H9 (cell line): ENCODE measurements around the gene MUC15. TPM values are rescaled to one million over a fixed set of nuclear protein-coding genes. Genes with fewer than 3 reads are reported as not detected.

Source experiments
- DNase-seq: peaks from one replicate; pipeline ENCODE4 v3.0.0-alpha.2; 2017
- H2AFZ ChIP-seq: one replicate; pipeline ENCODE4 v1.6.1; 2013; ENCODE audit warnings: mild to moderate bottlenecking, low read length, control low read depth, moderate library complexity
- H2AK5ac ChIP-seq: 2 replicates; pipeline ENCODE4 v1.6.1; 2013; ENCODE audit warnings: low read length, control low read depth, mixed read lengths; ENCODE audit not compliant: insufficient read length
- H2BK120ac ChIP-seq: one replicate; pipeline ENCODE4 v1.6.1; 2013; ENCODE audit warnings: low read depth, mild to moderate bottlenecking, low read length, control low read depth, inconsistent platforms; ENCODE audit not compliant: poor library complexity, severe bottlenecking
- H2BK12ac ChIP-seq: 2 replicates; pipeline ENCODE4 v1.6.1; 2013; ENCODE audit warnings: low read length, control low read depth, mixed read lengths, low read depth; ENCODE audit not compliant: insufficient read length
- H2BK15ac ChIP-seq: 2 replicates; pipeline ENCODE4 v1.6.1; 2013; ENCODE audit warnings: low read depth, low read length, control low read depth
- H2BK20ac ChIP-seq: one replicate; pipeline ENCODE4 v1.6.1; 2013; ENCODE audit warnings: low read depth, mild to moderate bottlenecking, low read length, control low read depth, inconsistent platforms; ENCODE audit not compliant: poor library complexity, severe bottlenecking
- H2BK5ac ChIP-seq: 2 replicates; pipeline ENCODE4 v1.6.1; 2013; ENCODE audit warnings: low read length, control low read depth, mixed read lengths; ENCODE audit not compliant: insufficient read length
- H3K14ac ChIP-seq: 2 replicates; pipeline ENCODE4 v1.6.1; 2013; ENCODE audit warnings: low read length, control low read depth; ENCODE audit not compliant: insufficient read depth
- H3K18ac ChIP-seq: 2 replicates; pipeline ENCODE4 v1.6.1; 2013; ENCODE audit warnings: low read depth, mild to moderate bottlenecking, mixed read lengths, low read length, control low read depth; ENCODE audit not compliant: insufficient read length
- H3K23ac ChIP-seq: 2 replicates; pipeline ENCODE4 v1.6.1; 2013; ENCODE audit warnings: low read length, control low read depth, mixed read lengths, low read depth; ENCODE audit not compliant: insufficient read length
- H3K23me2 ChIP-seq: 2 replicates; pipeline ENCODE4 v1.6.1; 2013; ENCODE audit warnings: low read depth, mild to moderate bottlenecking, mixed read lengths, low read length, control low read depth; ENCODE audit not compliant: insufficient read length, poor library complexity, severe bottlenecking
- H3K27ac ChIP-seq: 2 replicates; pipeline ENCODE4 v1.5.1; 2013; ENCODE audit warnings: low read length, control low read depth, mixed read lengths, low read depth; ENCODE audit not compliant: insufficient read length
- H3K27me3 ChIP-seq: 2 replicates; pipeline ENCODE4 v1.6.1; 2013; ENCODE audit warnings: low read length, control low read depth, inconsistent platforms; ENCODE audit not compliant: insufficient read depth
- H3K4ac ChIP-seq: 2 replicates; pipeline ENCODE4 v1.6.1; 2013; ENCODE audit warnings: low read depth, mild to moderate bottlenecking, control low read depth, inconsistent platforms, low read length, moderate library complexity
- H3K4me1 ChIP-seq: 2 replicates; pipeline ENCODE4 v1.6.1; 2013; ENCODE audit warnings: low read length, control low read depth, inconsistent platforms; ENCODE audit not compliant: insufficient read depth
- H3K4me2 ChIP-seq: 2 replicates; pipeline ENCODE4 v1.6.1; 2013; ENCODE audit warnings: low read length, control low read depth, mixed read lengths; ENCODE audit not compliant: insufficient read length, insufficient read depth
- H3K56ac ChIP-seq: 2 replicates; pipeline ENCODE4 v1.6.1; 2013; ENCODE audit warnings: low read depth, mild to moderate bottlenecking, mixed read lengths, low read length, control low read depth; ENCODE audit not compliant: insufficient read length
- H3K79me1 ChIP-seq: 2 replicates; pipeline ENCODE4 v1.6.1; 2013; ENCODE audit warnings: low read depth, mild to moderate bottlenecking, moderate library complexity, low read length, control low read depth, inconsistent platforms; ENCODE audit not compliant: insufficient read depth, poor library complexity, severe bottlenecking
- H3K79me2 ChIP-seq: 2 replicates; pipeline ENCODE4 v1.6.1; 2013; ENCODE audit warnings: low read length, control low read depth, inconsistent platforms; ENCODE audit not compliant: insufficient read depth
- H3K9ac ChIP-seq: 2 replicates; pipeline ENCODE4 v1.6.1; 2013; ENCODE audit warnings: low read length, control low read depth, mixed read lengths; ENCODE audit not compliant: insufficient read length; ENCODE audit errors: extremely low read depth
- H3K9me3 ChIP-seq: one replicate; pipeline ENCODE4 v1.6.1; 2013; ENCODE audit warnings: low read depth, low read length, inconsistent platforms; ENCODE audit not compliant: control insufficient read depth
- H3T11ph ChIP-seq: one replicate; pipeline ENCODE4 v1.6.1; 2013; ENCODE audit warnings: mild to moderate bottlenecking, low read length, control low read depth, inconsistent platforms
- H4K20me1 ChIP-seq: one replicate; pipeline ENCODE4 v1.6.1; 2013; ENCODE audit not compliant: control insufficient read depth, insufficient read length, insufficient read depth
- H4K5ac ChIP-seq: 2 replicates; pipeline ENCODE4 v1.6.1; 2013; ENCODE audit warnings: low read depth, mild to moderate bottlenecking, mixed read lengths, low read length, control low read depth; ENCODE audit not compliant: insufficient read length
- H4K8ac ChIP-seq: replicated peaks from 2 replicates; pipeline ENCODE4 v1.6.1; 2013; ENCODE audit warnings: low read length, control low read depth, mixed read lengths, low read depth; ENCODE audit not compliant: insufficient read length
- H4K91ac ChIP-seq: 2 replicates; pipeline ENCODE4 v1.6.1; 2013; ENCODE audit warnings: low read depth, mild to moderate bottlenecking, moderate library complexity, mixed read lengths, low read length, control low read depth; ENCODE audit not compliant: insufficient read length
- H3K27ac Mint-ChIP-seq, 3 experiments: 2 replicates in 2 of 3; 3 replicates in 1 of 3; pipeline ENCODE4 v1.8.0; 2020 to 2021; ENCODE audit warnings: mixed read lengths in 3 of 3, mild to moderate bottlenecking in 1 of 3, moderate library complexity in 1 of 3
- H3K27me3 Mint-ChIP-seq: 2 replicates; pipeline ENCODE4 v1.8.0; 2021; ENCODE audit warnings: low read depth, mild to moderate bottlenecking, moderate library complexity, mixed read lengths
- H3K36me3 Mint-ChIP-seq, 3 experiments: 2 replicates in 2 of 3; 3 replicates in 1 of 3; pipeline ENCODE4 v1.8.0; 2020 to 2021; ENCODE audit warnings: low read depth in 3 of 3, mixed read lengths in 3 of 3; ENCODE audit not compliant: insufficient read depth in 1 of 3
- H3K4me1 Mint-ChIP-seq, 2 experiments: 2 replicates each; pipeline ENCODE4 v1.8.0; 2020; ENCODE audit warnings: mixed read lengths in 2 of 2
- H3K4me3 Mint-ChIP-seq, 2 experiments: 2 replicates in 1 of 2; 3 replicates in 1 of 2; pipeline ENCODE4 v1.8.0; 2020 to 2021; ENCODE audit warnings: mild to moderate bottlenecking in 2 of 2, mixed read lengths in 2 of 2, moderate library complexity in 1 of 2
- H3K9me3 Mint-ChIP-seq, 2 experiments: 2 replicates in 1 of 2; 3 replicates in 1 of 2; pipeline ENCODE4 v1.8.0; 2020; ENCODE audit warnings: mild to moderate bottlenecking in 2 of 2, mixed read lengths in 2 of 2, moderate library complexity in 1 of 2
- total RNA-seq: library from RNA; stranded (reverse); gene quantifications from 2 replicates; pipeline ENCODE4 v1.2.1, GENCODE V29; 2021
- TF ChIP-seq, protein P1 (sequence below): fragments of 200-600 bp; sonication (generic); conservative IDR thresholded peaks from 3 replicates; pipeline ENCODE4 v1.8.0; 2021; ENCODE audit warnings: antibody characterized with exemption, mild to moderate bottlenecking

MUC15 gene
- total RNA-seq, 1 experiment from 2014 or later: not detected

DNA sequence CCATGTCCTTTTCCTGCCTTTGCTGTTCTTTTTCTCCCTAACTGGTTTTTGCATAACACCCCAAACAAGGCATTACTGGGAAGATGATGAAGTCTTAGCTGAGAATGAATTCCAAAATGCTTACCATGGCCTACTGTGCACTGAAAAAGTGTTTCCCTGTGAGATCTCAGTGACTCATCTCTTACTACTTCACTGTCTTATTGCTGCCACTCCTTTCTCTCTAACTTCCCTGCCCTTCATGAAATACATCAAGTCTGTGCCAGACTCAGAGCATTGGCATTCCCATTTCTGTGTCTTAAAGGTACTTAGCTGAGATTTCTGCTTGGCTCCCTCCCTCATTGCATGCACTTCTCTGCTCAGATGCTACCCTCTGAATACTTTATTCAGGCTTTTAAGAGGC, 49.1 kb upstream of the MUC15 start:
- no peak overlapping the region for H3K56ac ChIP-seq
- no peak overlapping the region for H2BK120ac ChIP-seq
- no peaks in the 10 kb centered on the region for H3K23me2 ChIP-seq
- H3K36me3 Mint-ChIP-seq: no peaks in the 10 kb centered on the region
- 0 out of 2 replicates have a peak, but pooled peaks cover 2% of the 10 kb centered on the region for H3K4me1 ChIP-seq
- H3K9me3 Mint-ChIP-seq: no peaks in the 10 kb centered on the region
- no peak overlapping the region for H2BK15ac ChIP-seq
- no peak overlapping the region for H3K4me2 ChIP-seq
- H2BK5ac ChIP-seq: no peak overlapping the region
- no peaks in the 10 kb centered on the region for H3K79me2 ChIP-seq
- H3K27ac ChIP-seq: no peak overlapping the region
- TF ChIP-seq, protein P1, sequence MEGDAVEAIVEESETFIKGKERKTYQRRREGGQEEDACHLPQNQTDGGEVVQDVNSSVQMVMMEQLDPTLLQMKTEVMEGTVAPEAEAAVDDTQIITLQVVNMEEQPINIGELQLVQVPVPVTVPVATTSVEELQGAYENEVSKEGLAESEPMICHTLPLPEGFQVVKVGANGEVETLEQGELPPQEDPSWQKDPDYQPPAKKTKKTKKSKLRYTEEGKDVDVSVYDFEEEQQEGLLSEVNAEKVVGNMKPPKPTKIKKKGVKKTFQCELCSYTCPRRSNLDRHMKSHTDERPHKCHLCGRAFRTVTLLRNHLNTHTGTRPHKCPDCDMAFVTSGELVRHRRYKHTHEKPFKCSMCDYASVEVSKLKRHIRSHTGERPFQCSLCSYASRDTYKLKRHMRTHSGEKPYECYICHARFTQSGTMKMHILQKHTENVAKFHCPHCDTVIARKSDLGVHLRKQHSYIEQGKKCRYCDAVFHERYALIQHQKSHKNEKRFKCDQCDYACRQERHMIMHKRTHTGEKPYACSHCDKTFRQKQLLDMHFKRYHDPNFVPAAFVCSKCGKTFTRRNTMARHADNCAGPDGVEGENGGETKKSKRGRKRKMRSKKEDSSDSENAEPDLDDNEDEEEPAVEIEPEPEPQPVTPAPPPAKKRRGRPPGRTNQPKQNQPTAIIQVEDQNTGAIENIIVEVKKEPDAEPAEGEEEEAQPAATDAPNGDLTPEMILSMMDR: no peak
- H4K8ac ChIP-seq: no peak overlapping the region
- no peak overlapping the region for H3K23ac ChIP-seq
- no peaks in the 10 kb centered on the region for H3K27me3 ChIP-seq
- no peaks in the 10 kb centered on the region for H4K20me1 ChIP-seq
- no peak overlapping the region for H3T11ph ChIP-seq
- H3K14ac ChIP-seq: no peak overlapping the region
- H3K18ac ChIP-seq: no peak overlapping the region
- no peak overlapping the region for H2BK12ac ChIP-seq
- H3K27ac Mint-ChIP-seq: peak overlapping the region in 1 of 3 experiments; percentile 17; a peak in 1 of 7 replicates
- H4K91ac ChIP-seq: no peak overlapping the region
- no peak overlapping the region for H3K4ac ChIP-seq
- peaks cover 7% of the 10 kb centered on the region in 2 experiments for H3K4me1 Mint-ChIP-seq
- H2BK20ac ChIP-seq: no peak overlapping the region
- no peak for DNase-seq
- H2AK5ac ChIP-seq: no peak overlapping the region
- no peak overlapping the region for H3K4me3 Mint-ChIP-seq
- H3K79me1 ChIP-seq: no peaks in the 10 kb centered on the region
- no peak overlapping the region for H4K5ac ChIP-seq
- no peaks in the 10 kb centered on the region for H3K9me3 ChIP-seq
- no peak overlapping the region for H2AFZ ChIP-seq
- no peaks in the 10 kb centered on the region for H3K27me3 Mint-ChIP-seq
- H3K9ac ChIP-seq: no peak overlapping the region
